Measurements from ENCODE around the gene MEGF6. TPM values are rescaled to one million over a fixed set of nuclear protein-coding genes. Genes with fewer than 3 reads are reported as not detected.
A peak's percentile ranks its signal among the peaks of the same experiment; 100 is the strongest.

The MEGF6 gene
- total and polyA plus RNA-seq, 2 of the 8 experiments (the other 6 are each of a cell fraction or from before 2014, with no cell fraction given) = 4.1 to 14.8 TPM

DNA sequence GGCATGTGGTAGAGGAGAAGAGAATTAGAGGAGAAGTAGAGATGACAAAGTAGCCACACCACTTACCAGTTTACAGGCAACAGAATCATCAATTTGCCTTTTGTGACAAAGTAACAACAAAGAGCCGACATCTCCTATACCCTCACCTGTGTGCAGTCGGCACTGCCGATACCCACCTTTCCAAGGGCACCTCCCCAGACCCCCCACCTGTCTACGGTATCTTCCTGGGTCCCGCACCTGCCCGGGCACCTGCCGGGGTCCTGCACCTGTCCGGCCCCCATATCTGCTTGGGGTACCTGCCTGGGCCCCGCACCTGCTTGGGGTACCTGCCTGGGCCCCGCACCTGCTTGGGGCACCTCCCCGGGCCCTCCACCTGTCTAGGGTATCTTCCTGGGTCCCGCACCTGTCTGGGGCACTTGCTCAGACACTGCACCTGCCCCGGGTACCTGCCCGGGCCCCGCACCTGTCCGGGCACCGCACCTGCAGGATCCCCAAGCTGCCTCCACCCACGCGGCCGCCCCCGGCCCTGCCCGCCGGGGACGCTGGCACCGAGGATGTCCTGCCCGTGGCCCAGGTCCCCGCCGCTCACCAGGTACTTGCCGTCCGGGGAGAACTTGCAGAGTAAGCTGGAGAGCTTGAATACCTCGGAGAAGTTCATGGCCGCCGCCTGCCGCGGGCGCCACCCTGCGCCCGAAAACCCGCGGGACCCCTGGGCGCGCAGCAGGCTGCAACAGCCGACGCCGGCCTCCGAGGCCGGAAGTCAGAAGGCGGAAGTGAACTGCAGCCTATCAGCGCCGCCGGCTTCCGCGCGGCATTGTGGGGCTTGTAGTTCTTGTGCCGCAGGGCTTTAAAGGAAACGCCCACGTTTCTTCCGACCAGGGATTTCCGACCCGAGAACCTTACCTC is 38.3 kb upstream of the MEGF6 start, which contains the start of gene WRAP73 (continued):
- TF ChIP-seq CBX5 (IDR thresholded peaks at IDR 0.05; ENCODE audit: low read depth, low read length) (no peak), KDM5A (IDR thresholded peaks at IDR 0.05; ENCODE audit: low read length) (no peak), CBX8 (IDR thresholded peaks at IDR 0.05; ENCODE audit: borderline replicate concordance, low read depth, low read length) (no peak), SP2 (IDR thresholded peaks at IDR 0.05; ENCODE audit: low read length) (no peak), CHD1 (IDR thresholded peaks at IDR 0.05; ENCODE audit: low read depth, low read length) (no peak), JUND (IDR thresholded peaks at IDR 0.05; ENCODE audit: low read length) (no peak), POLR2A (IDR thresholded peaks at IDR 0.05; ENCODE audit: control extremely low read depth in 1 of 2, low read depth in 2 of 2, low read length in 2 of 2) (no peak; a peak in 1 of 3 replicates), TAF1 (IDR thresholded peaks at IDR 0.05; ENCODE audit: low read depth, low read length) (peak; percentile 25; the same call in 1 of the 2 replicates), ASH2L (IDR thresholded peaks at IDR 0.05; ENCODE audit: low read length) (no peak)
- TF ChIP-seq, protein P1, sequence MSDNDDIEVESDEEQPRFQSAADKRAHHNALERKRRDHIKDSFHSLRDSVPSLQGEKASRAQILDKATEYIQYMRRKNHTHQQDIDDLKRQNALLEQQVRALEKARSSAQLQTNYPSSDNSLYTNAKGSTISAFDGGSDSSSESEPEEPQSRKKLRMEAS (IDR thresholded peaks at IDR 0.05) = no peak
- TF ChIP-seq, protein P2, sequence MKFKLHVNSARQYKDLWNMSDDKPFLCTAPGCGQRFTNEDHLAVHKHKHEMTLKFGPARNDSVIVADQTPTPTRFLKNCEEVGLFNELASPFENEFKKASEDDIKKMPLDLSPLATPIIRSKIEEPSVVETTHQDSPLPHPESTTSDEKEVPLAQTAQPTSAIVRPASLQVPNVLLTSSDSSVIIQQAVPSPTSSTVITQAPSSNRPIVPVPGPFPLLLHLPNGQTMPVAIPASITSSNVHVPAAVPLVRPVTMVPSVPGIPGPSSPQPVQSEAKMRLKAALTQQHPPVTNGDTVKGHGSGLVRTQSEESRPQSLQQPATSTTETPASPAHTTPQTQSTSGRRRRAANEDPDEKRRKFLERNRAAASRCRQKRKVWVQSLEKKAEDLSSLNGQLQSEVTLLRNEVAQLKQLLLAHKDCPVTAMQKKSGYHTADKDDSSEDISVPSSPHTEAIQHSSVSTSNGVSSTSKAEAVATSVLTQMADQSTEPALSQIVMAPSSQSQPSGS (IDR thresholded peaks at IDR 0.05; ENCODE audit: low read length) = no peak

All from H1 (cell line).